ENCODE results near the gene RFTN1.

GRCh38 chr3:16372362-16373292 is 140.9 kb downstream of the RFTN1 start:
- TF ChIP-seq POLR2A (IDR thresholded peaks at IDR 0.05; ENCODE audit: low read length) (no peak), GATA1 (IDR thresholded peaks at IDR 0.05; ENCODE audit: low read depth, low read length) (no peak)
